Measurements from ENCODE around the gene SIL1.
"Not testable (repeated sequence)": the region's sequence is repeated elsewhere in the genome, so short reads cannot be mapped to it uniquely, and the experiment has no call there.

Gene SIL1

DNA sequence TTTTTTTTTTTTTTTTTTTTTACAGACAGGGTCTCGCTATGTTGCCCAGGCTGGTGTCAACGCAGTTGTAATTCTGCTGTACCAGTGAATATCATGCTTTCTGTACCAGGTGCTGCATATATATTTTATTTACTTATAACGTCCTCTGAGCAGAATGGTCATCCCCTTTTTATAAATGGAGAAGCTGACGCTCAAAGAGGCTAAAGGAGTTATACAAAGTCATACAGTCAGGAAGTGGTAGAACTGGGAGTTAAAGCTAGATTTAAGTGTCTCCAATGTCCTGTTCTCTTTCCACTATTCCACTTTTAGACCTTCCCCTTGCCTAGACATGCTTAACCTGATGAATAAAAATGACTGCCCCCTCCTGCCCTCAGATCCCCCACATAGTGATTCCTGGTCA, 1.2 kb upstream of the SIL1 start:
- no peak for DNase-seq

DNA sequence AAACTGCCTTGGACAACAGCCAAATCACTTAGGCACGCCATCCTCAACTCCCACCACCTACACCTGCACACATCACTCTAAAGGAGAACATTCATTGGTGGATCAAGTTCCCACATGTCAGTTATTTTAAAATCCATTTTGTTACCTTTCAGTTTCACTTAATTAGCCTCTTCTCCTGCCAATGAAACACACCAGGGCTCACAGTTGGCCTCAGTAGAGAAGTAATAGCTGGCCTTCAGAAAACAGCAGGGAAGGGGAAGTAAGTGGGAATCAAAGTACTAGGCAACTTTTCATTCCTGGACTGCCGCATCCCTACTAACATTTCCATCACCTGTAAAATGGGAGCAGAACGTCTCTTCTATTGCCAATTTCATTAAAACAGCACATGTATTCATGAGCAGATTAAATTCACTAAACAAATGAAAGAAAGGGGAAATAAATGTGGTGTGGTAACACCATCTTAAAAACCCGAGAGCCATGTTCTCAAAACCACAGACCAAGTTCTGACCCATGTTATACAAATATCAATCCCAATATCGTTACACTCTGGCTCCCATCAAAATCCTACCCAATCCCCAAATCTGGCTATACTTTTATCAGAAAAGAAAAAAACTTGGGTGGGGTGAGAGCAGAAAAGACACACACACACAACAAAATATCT, 1.7 kb downstream of the SIL1 start:
- peak; percentile 72 for DNase-seq

DNA sequence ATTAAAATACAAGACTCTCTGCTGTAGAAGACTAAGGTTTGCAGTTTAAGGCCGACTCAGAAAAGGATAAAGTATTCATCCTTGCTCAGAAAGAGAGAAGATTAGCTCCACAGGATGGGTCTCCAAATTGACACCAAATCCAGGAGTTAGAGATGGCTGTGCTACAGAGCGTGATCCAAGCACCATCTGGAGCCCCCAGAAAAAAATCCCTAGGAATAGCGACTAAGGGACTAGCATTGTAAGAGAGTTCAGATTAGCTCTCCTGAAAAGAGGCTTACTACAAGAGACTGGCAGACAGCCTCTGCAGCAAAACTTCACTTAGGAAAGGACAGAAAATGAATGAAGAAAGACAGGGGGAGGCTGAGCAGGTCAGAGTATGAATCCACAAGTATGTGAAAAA, 3.7 kb downstream of the SIL1 start:
- no peak for DNase-seq

DNA sequence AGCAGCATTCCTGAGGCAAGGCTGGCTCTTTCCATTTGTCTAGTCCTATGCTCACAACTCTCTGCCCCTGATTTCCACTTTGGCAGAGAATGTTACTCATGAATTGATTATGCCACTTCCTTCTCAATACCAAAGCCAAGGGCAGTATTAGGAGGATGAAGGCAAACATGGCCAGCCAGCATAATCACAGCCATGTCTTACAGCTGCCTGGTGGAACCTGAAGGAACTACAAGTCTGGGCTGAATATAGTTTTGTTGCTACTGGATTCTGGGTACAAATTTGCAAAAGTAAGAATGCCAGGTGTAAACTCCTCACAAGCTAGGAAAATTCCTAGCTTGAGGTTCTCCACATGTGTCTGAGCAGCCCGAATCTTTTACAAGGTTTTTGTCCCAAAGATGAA, 4.2 kb downstream of the SIL1 start:
- no peak for DNase-seq

DNA sequence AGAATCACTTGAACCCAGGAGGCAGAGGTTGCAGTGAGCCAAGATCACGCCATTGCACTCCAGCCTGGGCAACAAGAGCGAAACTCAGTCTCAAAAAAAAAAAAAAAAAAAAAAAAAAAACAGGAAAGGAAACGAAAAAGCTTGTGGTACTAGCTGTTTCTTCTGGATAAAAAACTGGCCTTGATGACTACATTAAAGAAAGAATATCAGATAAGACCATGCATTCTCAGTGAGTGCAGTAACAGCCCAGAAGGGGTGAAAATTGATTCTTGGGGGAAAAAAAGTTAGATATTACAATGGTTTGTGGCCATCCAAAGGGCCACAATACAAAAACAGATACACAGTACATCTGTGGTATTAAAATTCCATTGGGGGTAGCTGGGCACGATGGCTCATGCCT, 5.3 kb downstream of the SIL1 start:
- not testable (repeated sequence) for DNase-seq

DNA sequence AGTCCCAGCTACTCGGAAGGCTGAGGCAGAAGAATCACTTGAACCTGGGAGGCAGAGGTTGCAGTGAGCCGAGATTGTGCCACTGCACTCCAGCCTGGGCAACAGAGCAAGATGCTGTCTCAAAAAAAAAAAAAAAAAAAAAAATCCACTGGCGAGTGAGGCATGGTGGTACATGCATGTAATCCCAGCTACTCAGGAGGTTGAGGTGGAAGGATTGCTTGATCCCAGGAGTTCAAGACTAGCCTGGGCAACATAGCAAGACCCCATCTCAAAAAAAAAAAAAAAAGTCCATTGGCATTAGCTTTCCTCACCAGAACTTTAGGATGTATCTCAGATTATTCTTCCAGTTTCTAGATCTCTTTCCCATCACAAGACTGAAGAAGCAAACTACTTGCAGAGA, 6.2 kb downstream of the SIL1 start:
- not testable (repeated sequence) for DNase-seq

DNA sequence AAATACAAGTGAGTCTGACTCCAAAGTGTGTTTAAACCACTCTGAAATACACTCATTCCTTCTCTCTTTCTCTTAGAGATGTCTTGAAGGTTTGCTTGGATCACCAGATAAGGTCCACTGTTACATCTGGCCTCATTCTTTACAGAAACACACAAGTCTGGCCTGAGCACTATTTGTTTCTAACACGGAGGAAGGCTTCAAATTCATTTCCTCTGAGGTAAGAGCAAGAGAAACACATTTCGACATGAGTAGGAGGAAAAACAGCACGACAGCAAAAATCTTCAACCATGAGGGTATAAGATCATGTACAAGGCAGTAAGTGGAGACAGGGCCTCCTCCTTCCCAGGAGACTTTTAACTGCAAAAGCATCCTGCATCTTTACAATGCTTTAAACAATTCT, 8.0 kb downstream of the SIL1 start:
- DNase-seq, result no peak

DNA sequence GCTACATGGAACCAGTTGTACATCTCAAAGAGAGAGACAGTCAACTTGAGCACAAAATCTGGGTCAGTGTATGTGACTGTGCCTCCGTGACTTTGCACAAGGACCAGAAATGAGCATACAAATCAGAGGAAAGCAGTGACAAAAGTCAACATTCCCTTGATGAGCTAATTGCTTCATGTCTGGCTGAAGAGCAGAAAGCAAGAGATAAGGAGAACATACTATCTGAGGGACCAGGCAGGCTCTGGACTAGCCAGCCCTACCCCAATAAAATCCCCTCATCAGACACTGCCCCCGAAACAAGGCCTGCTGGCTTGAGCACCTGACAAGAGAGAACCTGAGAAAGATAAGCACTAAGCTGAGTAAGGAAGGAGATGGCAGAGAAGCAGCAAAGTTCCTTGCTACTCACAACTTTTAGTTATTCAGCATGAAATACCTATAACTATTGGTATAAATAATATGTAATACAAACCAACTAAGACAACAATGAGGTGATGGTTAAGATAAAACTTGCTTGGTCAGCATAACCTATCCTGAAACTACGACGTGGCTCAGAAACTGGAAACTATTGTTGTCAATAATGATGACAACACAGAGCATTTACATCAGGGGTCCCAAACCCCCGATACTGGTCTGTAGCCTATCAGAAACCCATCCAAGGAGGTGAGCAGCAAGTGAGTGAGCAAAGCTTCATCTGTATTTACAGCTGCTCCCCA, 9.5 kb downstream of the SIL1 start:
- no peak for DNase-seq

DNA sequence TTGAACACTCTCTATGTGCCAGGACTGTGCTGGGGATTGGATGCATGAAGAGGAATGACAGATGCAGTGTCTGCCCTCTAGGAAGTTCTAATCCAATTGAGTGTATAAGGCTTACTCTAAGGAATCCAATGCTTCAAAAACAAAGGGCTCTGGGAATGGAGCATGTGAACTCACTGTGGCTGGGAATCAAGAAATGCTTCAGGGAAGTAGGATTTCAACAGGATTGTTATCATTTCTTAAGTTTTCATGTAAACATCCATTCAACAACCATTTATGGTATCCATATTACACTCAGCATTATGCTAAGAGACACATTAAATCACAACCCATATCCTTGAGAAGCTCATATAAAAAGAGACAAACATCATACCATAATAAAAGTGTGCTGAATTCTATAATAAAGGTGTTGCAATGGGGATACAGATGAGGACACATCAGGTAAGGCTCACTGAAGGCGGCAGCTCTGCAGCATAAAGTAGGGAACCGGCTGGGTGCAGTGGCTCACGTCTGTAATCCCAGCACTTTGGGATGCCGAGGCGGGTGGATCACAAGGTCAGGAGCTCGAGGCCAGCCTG, 11.3 kb downstream of the SIL1 start:
- DNase-seq, result no peak

DNA sequence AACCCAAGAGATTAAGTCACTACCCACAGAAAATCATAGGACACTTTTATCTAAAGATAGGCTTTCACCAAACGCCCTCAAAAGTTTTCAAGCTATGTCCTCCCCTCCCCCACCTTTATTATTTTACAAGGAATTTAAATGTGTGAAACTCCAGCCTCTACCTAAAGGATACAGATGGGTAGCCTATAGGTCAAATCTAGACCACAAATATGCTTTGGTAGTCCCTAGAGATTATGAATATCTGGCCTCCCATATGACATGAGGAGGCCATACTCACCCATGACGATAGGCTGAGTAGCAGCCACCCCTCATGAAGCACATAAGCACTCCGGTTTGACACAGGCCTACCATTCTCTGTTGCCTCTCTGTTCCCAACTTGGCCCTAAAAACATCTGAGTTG, 11.9 kb downstream of the SIL1 start:
- no peak for DNase-seq

DNA sequence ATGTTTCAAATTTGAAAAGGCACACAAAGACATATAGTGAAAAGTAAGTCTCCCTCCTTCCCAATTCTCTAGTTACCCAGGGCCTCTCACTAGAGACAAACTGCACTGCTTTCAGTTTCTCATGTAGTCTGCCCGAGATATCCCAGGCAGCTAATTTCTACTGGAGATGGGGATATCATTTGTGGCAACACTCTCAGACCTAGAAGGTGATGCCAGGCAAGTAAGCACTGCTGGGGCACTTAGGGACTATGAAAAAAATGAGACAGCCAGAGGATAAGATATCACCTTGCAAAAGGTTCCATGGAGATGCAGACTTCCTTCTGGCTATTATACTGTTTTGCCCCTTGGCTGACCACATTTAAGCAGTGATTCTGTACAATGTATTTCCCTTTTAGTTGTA, 12.6 kb downstream of the SIL1 start:
- no peak for DNase-seq

DNA sequence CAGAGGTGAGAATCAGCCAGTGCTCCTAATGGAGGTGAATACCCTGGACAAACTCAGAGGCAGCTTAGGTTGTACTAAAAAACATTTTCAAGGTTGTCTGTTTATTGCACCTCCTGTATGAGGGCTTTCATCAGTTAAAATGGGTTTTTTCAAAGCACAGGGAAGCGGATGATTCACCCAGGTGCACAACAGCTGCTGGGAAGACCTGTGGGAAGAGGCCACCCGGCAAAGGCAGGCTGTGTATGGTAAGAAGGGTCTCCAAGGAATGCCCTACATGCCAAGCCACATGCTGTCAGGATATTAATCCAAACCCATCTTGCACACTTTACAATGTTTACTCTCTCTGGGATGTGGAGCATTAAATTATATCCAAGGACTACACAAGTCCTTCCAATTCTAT, 14.7 kb downstream of the SIL1 start:
- no peak for DNase-seq

DNA sequence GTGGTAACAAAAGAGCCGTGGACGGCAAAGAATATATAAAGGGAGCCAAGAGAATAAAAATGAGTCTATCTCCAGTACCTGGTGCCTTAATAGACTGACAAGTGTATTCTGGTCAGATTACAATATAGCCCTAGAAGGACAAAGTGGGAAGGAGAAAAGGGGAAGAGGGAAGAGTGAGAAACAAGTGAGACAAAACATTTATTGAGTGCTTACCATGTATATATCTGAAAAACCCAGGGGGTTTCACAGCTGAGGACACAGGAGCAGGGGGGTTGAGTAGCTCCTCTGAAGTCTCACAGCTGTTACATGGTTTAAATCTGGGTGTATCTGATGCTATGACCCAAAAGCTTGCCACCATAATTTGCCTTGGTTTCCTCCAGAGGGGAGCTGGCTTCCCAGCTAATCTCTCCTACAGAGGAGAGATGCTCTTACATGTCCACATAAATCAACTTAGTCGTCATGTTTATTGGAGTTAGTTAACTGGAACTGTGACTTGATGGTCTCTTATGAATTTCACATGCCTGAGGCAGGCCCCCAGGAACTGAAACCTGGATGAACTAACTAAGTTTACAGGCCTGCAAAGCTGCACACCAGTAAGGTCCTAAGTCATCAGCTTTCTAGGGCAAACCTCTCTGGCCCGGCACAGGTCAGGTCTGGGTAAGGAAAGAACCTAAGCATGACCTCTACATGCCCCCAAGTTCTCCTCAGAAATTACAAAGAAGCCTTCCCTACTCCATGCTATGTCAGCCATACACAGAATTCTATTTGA, 15.5 kb downstream of the SIL1 start:
- DNase-seq, result no peak

DNA sequence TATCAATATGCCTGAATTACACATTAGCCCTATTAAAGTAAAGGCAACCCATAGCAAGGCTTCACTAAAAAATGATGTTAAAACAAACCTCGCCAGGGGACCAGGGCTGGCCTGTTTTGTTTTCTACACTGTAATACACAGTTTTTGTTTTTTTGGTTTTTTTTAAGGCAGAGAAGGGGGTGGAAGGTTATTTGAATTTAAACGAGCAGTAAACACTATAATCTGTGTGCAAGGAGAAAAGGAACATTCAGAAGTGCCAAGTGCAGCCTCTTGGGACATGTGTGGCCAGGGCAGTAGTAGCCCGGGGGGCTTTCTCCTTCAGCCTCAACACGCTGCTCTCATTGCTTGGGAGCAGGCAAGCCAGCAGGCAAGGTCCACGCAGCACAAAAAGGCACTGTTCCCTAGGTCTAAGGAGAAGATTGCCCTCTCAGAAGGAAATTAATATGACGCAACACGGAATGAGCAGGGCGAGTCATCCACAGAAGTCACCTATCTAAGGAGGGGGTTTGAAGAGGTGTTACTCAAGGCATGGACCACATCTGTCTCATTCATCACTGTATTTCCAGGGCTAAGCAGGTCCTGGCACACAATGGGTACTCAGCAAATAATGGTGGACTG, 16.2 kb downstream of the SIL1 start:
- DNase-seq, result no peak

DNA sequence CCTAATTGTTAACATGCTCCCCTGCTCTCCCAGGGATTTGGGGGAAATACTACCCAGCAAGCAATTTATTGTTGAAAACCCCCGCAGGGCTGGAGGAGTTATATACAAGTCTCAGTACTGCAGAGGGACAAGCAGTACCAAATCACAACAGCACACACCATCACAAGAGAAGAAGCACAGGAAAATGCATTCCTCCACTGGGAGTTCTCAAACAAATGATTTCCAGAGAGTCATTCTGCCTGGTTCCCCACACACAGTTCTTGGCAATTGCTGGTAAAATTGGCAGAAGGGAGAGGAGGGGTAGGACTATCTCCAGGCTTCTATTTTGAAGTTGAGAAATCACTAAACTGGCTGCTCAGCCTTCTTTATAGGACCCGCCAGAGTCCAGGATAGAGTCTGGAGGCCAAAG, 16.8 kb downstream of the SIL1 start:
- DNase-seq, result peak; percentile 10

DNA sequence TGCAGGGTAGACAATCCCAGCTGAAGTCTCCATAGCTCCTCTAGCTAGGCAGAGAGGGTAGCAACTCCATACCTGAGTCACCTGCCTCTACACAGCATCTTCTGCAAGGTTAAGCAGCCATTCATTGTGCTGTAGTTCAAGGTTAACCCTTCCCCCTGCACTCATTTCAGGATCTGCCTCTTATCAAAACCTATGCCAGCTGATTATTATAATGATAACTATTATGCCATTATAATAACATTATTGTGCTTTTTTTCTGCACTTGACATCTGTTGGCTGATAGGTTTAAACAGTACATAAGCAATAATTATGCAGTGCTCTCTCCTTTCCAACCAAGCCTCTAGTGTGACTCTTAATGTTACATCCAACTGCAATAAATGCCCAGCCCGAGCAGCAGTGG, 17.3 kb downstream of the SIL1 start:
- peak; percentile 64 for DNase-seq

DNA sequence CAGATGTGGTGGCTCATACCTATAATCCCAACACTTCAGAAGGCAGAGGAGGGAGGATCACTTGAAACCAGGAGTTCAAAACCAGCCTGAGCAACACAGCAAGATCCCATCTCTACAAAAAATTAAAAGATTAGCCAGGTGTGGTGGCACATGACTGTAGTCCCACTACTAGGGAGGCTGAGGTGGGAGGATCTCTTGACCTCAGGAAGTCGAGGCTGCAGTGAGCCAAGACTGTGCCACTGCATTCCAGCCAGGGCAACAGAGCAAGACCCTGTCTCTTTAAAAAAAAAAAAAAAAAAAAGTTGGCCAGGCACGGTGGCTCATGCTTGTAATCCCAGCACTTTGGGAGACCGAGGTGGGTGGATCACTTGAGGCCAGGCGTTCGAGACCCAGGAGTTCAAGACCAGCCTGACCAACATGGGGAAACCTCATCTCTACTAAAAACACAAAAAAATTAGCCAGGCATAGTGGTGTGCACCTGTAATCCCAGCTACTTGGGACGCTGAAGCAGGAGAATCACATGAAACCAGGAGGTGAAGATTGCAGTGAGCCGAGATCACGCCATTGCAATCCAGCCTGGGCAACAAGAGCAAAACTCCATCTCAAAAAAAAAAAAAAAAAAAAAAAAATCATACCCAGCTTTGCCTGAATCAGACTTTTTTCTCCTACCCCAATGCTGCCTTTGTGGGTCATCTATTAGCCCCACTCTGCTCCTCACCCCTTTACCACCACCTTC, 18.2 kb downstream of the SIL1 start:
- DNase-seq, result not testable (repeated sequence)

DNA sequence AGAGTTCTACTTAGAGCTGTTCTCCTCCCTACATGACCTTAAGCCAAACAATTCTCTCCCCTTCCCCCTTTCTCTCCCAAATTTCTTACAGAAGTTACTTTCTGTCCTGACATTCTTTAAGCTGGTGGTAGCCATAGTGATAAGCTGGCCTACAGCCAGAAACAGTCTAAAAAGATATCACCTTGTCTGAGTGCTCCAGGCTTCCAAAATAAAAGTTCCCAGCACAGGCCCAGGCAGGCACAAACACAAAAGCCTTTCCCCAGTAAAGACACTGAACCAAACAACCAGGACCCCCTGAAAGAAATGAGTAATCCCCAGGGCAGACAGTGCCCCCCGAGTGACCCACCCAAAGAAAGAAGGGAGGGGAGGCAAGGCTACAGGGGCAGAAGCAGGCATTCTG, 19.2 kb downstream of the SIL1 start:
- peak; percentile 49 for DNase-seq

DNA sequence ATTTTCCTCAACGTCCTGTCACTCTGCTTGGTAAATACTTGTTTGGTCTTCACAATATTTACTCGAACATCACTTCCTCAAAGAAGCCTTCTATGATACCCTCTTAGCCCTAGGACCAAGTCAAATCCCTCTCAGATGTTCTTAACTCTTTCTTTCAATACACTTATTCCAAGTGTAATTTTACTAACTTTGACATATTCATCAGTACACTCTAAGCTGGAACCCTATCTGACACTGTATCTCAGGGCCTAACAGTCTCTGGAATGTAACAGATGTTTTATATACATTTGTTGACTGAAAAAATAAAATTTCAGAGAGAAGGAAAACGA, 19.6 kb downstream of the SIL1 start:
- no peak for DNase-seq

DNA sequence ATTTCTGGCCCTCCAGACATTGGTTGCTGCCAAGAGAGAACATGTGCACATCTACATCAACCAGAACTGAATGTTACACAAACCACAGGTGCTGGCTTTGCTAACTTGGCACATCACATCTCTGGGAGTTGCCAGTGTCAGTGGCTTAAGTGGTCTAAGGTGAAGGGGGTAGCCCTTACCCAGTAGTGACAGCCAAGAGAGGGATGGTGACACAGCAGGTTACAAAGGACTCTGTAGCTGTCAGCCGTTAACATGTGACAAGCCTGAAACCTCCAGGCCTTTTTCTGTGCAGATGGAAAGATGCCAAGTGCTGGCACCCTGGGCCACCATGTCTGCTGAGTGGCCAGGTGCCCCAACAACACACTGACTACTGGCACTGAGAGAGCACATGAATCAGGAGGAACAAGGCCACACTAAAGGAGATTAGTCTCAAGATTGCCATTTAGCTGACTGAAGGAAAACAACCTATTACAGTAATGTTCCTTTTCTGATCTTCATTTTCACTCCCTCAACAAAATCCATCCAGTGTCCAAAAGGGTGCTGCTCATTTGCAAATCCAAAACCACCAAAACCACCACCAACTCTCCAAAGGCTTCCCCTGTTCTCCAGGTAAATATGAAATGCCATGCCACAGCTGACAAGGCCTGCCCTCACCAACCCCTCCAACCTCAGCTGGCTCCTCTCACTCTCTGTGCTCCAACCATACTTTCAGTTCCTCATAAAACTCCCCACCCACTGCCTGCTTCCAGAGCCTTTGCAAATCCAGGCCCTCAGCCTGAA, 20.2 kb downstream of the SIL1 start:
- peak; percentile 83 for DNase-seq

DNA sequence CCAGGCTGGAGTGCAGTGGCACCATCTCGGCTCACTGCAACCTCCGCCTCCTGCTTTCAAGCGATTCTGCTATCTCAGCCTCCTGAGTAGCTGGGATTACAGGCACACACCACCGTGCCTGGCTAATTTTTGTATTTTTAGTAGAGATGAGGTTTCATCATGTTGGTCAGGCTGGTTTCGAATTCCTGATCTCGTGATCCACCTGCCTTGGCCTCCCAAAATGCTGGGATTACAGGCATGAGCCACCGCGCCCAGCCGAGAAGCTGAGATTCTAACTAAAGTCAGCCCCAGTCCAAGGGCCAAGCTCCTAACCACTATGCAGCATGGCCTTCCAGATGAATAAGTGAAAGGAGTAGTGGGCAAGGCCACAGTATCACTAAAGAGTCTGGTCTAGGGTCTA, 20.9 kb downstream of the SIL1 start:
- DNase-seq, result not testable (repeated sequence)

DNA sequence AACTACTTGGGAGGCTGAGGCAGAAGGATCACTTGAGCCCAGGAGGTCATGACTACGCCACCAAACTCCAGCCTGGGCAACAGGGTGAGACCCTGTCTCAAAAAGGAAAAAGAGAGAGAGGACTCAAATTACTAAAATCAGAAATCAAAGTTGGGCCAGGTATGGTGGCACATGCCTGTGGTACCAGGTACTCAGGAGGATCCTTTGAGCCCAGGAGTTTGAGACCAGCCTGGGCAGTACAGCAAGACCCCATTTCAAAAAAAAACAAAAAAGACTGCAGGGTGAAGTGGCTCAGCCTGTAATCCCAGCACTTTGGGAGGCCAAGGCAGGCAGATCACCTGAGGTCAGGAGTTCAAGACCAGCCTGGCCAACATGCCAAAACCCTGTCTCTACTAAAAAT, 23.8 kb downstream of the SIL1 start:
- DNase-seq, result not testable (repeated sequence)
